ENCODE data around the gene NUMBL. TPM values are rescaled to one million over a fixed set of nuclear protein-coding genes. Genes with fewer than 3 reads are reported as not detected.
A peak's percentile ranks its signal among the peaks of the same experiment; 100 is the strongest.
"Not testable (repeated sequence)": the region's sequence is repeated elsewhere in the genome, so short reads cannot be mapped to it uniquely, and the experiment has no call there.

The NUMBL gene
- total RNA-seq, 4 donors from 2014 or later = 35.8 to 60.6 (median 49.1) TPM

DNA sequence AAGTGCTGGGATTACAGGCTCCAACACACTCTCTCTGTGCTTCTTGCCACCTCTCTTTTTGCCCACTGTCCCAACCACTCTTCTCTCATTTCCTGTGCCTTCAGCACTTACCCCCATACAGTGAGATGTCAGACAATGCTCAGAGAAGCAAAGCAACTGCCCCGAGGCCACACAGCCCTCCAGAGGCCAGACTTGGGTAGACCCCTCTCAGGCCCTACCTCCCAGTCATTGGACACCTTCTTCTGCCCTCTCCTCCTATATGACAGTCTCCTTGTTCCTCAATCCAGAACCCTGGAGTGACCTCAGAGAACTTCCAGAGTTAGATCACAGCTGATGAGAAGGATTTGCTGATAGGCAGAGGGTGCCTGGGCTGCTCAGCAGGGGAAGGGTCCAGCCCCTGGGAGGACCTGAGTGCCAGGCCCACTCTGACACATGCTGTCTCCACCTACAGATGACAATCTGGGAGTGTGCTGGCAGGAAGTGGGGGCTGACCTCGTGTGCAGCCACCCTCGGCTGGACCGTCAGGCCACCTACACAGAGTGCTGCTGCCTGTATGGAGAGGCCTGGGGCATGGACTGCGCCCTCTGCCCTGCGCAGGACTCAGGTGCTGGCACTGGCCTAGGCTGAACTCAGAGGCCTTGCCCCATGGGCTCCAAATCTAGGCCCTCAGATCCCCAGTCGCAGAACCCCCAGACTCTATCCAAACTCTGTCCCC, 64.9 kb downstream of the NUMBL start:
- Histone ChIP-seq H3K27ac (no peak overlapping the region), H3K9me3 (no peaks in the 10 kb centered on the region), H3K36me3 (peaks cover 0 to 95% of the 10 kb centered on the region in 2 donors), H3K27me3 (no peaks in the 10 kb centered on the region), H3K4me1 (peaks cover 0 to 13% (median 0%) of the 10 kb centered on the region in 3 donors), H3K4me3 (no peak overlapping the region)
- ATAC-seq = no peak
- TF ChIP-seq, protein P1, sequence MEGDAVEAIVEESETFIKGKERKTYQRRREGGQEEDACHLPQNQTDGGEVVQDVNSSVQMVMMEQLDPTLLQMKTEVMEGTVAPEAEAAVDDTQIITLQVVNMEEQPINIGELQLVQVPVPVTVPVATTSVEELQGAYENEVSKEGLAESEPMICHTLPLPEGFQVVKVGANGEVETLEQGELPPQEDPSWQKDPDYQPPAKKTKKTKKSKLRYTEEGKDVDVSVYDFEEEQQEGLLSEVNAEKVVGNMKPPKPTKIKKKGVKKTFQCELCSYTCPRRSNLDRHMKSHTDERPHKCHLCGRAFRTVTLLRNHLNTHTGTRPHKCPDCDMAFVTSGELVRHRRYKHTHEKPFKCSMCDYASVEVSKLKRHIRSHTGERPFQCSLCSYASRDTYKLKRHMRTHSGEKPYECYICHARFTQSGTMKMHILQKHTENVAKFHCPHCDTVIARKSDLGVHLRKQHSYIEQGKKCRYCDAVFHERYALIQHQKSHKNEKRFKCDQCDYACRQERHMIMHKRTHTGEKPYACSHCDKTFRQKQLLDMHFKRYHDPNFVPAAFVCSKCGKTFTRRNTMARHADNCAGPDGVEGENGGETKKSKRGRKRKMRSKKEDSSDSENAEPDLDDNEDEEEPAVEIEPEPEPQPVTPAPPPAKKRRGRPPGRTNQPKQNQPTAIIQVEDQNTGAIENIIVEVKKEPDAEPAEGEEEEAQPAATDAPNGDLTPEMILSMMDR (IDR thresholded peaks at IDR 0.05) = no peak
- TF ChIP-seq POLR2A (IDR thresholded peaks at IDR 0.05) (no peak), POLR2AphosphoS5 (IDR thresholded peaks at IDR 0.05) (no peak), EP300 (IDR thresholded peaks at IDR 0.05) (no peak)
- 40 to 60% methylated on average over 1 of the region's 7 CpGs for WGBS, 2 donors (ENCODE audit: low coverage in 1 of 2)

- not testable (repeated sequence) for ATAC-seq, H3K9me3 ChIP-seq, H3K27me3 ChIP-seq, H3K4me3 ChIP-seq
- 86 to 87% methylated on average over 11 to 12 of the region's 14 CpGs for WGBS, 2 donors (ENCODE audit: low coverage in 1 of 2)
- Histone ChIP-seq H3K27ac (peak overlapping the region in 2 of 4 donors; percentile 13 to 54), H3K4me1 (peaks cover 0 to 13% (median 0%) of the 10 kb centered on the region in 3 donors), H3K36me3 (peaks cover 0 to 96% of the 10 kb centered on the region in 2 donors)
Observed at GRCh38 chr19:40624369-40625153, 65.9 kb downstream of the NUMBL start.

- Histone ChIP-seq H3K36me3 (peaks cover 0 to 96% of the 10 kb centered on the region in 2 donors), H3K27me3 (no peaks in the 10 kb centered on the region), H3K4me1 (peaks cover 0 to 13% (median 0%) of the 10 kb centered on the region in 3 donors), H3K9me3 (no peaks in the 10 kb centered on the region), H3K27ac (peak overlapping the region in 3 of 4 donors; percentile 13 to 54 (median 28)), H3K4me3 (no peak overlapping the region)
- TF ChIP-seq, protein P1 (IDR thresholded peaks at IDR 0.05) = no peak
- TF ChIP-seq POLR2AphosphoS5 (IDR thresholded peaks at IDR 0.05) (no peak), POLR2A (IDR thresholded peaks at IDR 0.05) (no peak), EP300 (IDR thresholded peaks at IDR 0.05) (no peak)
- ATAC-seq = peak; percentile 64
- WGBS, 2 donors (ENCODE audit: low coverage in 1 of 2) = 44 to 56% methylated on average over 6 to 9 of the region's 41 CpGs
Observed at GRCh38 chr19:40623403-40624251, 66.8 kb downstream of the NUMBL start.

DNA sequence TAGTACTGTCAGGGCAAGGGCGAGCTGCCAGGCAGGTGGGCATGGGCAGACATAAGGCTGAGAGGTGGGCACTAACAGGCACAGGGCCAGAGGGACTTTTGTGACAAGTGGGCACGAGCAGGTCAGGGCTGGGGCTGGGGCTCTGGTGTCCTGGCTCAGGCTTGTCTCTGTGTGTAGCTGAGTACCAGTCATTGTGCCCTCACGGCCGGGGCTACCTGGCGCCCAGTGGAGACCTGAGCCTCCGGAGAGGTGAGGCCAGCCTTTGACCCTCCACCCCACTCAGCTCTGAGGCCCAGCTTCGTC, 67.7 kb downstream of the NUMBL start:
- Histone ChIP-seq H3K9me3 (no peaks in the 10 kb centered on the region), H3K36me3 (peaks cover 0 to 93% of the 10 kb centered on the region in 2 donors), H3K27ac (peak overlapping the region in 3 of 4 donors; percentile 13 to 54 (median 35)), H3K4me1 (peaks cover 0 to 13% (median 0%) of the 10 kb centered on the region in 3 donors), H3K4me3 (no peak overlapping the region), H3K27me3 (no peaks in the 10 kb centered on the region)
- WGBS, 2 donors (ENCODE audit: low coverage in 1 of 2) = 82% methylated on average over 6 of the region's 7 CpGs; no CpG with 5 or more reads in 1 of the 2 donors
- TF ChIP-seq POLR2AphosphoS5 (IDR thresholded peaks at IDR 0.05) (no peak), POLR2A (IDR thresholded peaks at IDR 0.05) (no peak)
- ATAC-seq = no peak

DNA sequence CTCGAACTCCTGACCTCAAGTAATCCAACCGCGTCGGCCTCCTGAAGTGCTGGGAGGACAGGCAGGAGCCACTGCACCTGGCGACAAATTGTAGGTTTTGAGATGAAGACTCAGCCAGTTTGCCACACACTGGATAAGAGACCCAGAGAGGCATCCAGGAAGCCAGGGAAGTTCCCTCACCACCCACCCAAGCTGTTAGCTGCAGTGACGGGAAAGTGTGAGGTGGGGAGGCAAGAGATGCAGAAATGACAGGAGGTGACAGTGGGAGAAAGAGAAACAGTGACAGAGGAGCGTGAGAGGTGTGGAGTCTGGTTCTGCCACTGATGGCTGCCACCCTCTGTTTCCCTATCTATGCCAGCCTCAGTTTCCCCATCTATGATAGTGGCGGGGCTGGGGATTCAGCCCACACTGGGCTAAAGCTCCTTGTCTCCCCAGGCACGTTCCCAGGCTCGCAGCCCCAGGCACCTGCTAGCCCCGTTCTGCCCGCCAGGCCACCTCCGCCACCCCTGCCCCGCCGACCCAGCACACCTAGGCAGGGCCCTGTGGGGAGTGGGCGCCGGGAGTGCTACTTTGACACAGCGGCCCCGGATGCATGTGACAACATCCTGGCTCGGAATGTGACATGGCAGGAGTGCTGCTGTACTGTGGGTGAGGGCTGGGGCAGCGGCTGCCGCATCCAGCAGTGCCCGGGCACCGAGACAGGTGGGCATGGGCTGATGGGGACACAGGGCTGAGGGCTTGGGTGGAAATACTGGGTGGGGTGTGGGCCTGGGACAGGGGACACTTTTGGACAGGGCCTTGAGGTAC, 68.3 kb downstream of the NUMBL start:
- H3K36me3 ChIP-seq = peaks cover 0 to 90% of the 10 kb centered on the region in 2 donors
- TF ChIP-seq EP300 (IDR thresholded peaks at IDR 0.05) (no peak), POLR2A (IDR thresholded peaks at IDR 0.05) (no peak), POLR2AphosphoS5 (IDR thresholded peaks at IDR 0.05) (no peak)
- TF ChIP-seq, protein P1 (IDR thresholded peaks at IDR 0.05) = no peak
- no peak overlapping the region for H3K4me3 ChIP-seq
- no peak for ATAC-seq
- peak overlapping the region in 3 of 4 donors; percentile 13 to 54 (median 35) for H3K27ac ChIP-seq
- H3K4me1 ChIP-seq = peaks cover 0 to 13% (median 0%) of the 10 kb centered on the region in 3 donors
- no peaks in the 10 kb centered on the region for H3K9me3 ChIP-seq
- WGBS, 2 donors (ENCODE audit: low coverage in 1 of 2) = 80 to 100% methylated on average over 1 to 5 of the region's 24 CpGs
- no peaks in the 10 kb centered on the region for H3K27me3 ChIP-seq

Measured in gastroesophageal sphincter (tissue), 4 donors.